SKM-1 (cell line): Measurements from ENCODE around the gene TRMT44.
"Not testable (repeated sequence)": the region's sequence is repeated elsewhere in the genome, so short reads cannot be mapped to it uniquely, and the experiment has no call there.

Experiments
- DNase-seq: peaks from one replicate; lab custom pipeline; 2025; ENCODE audit not compliant: unreplicated experiment; lab: John Stamatoyannopoulos, UW

The TRMT44 gene

DNA sequence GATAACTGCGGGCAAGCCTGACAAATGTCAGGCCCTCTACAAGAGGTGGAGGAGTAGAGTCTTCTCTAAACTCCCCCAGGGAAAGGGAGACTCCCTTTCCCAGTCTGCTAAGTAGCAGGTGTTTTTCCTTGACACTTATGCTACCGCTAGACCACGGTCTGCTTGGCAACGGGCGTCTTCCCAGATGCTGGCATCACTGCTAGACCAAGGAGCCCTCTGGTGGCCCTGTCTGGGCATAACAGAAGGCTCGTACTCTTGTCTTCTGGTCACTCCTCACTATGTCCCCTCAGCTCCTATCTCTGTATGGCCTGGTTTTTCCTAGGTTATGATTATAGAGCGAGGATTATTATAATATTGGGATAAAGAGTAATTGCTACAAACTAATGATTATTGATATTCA lies 33.7 kb upstream of the TRMT44 start:
- not testable (repeated sequence) for DNase-seq

DNA sequence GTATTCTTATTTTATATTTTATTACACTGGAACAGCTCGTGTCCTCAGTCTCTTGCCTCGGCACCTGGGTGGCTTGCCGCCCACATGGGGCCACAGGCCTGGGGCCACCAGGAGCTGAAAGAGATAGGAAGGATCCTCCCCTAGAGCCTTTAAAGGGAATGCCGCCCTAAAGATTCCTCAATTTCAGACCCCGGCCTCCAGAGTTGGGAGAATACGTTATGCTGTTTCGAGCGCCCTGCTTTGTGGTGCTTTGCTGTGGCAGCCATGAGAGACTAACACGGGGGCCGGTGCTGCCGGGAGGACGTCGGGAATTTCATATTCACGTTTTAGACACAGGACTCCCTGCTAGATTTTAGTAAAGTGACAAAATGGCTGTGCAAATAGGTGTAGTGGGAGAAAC lies 33.3 kb upstream of the TRMT44 start:
- DNase-seq: no peak

DNA sequence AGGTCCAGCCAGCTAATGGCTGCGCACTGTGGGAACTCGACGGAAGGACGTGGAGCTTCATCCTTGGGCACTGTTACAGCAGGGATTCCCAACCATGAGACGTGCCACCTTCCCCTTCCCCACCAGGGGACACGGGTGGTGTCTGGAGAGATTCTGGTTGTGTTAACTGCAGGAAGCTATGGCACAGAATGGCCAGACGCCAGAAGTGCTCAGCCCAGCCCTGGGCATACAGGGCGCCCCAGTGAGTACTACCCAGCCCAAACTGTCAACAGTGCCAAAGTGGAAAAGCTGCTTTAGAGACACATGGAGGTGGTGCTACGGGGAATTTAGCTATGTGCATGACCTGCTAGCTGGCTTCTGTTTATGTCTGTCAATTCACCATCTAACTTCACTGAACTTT lies 32.8 kb upstream of the TRMT44 start:
- no peak for DNase-seq

DNA sequence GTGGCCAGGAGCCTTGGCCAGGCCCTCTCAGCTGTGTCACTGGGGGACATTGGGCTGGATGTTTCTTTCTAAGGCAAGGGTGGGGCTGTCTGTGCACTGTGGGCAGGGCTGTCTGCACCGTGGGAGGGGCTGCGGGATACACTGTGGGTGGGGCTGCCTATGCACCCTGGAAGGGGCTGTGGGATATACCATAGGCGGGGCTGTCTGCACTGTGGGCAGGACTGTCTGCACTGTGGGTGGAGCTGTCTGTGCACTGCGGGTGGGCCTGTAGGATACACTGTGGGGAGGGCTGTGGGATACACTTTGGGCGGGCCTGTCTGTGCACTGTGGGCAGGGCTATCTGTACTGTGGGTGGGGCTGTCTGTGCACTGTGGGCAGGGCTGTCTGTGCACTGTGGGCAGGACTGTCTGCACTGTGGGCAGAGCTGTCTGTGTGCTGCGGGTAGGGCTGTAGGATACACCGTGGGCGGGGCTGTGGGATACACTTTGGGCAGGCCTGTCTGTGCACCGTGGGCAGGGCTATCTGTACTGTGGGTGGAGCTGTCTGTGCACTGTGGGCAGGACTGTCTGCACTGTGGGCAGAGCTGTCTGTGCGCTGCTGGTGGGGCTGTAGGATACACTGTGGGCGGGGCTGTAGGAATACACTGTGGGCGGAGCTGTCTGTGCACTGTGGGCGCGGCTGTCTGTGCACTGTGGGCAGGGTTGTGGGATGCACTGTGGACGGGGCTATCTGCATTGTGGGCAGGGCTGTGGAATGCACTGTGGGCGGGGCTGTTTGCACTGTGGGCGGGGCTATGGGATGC lies 31.1 kb upstream of the TRMT44 start:
- no peak for DNase-seq

DNA sequence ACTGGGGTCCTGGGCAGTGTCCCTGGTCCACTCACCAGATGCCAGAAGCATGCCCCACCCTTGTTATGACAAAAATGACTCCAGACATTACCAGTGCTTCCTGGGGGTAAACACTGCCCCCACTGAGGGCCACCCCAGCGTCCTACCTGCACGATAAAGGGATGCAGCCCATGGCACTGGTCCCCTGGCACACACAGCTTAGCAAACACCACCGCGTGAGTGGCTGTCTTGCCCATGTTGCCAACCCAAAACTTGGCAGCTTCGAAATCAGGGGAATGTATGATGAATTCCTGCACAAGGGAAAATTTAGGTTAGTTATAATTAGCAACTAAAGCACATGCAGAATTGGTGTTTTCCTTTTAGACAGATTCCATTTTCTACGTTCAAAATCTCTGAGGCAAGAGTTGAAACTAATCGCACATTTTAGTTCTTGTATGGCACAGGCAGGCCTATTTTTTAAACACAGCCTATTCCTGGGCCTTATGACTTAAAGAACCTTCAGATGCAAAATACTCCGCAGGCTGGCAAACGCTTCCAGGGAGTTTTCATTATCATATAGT lies 30.4 kb upstream of the TRMT44 start:
- no peak for DNase-seq

DNA sequence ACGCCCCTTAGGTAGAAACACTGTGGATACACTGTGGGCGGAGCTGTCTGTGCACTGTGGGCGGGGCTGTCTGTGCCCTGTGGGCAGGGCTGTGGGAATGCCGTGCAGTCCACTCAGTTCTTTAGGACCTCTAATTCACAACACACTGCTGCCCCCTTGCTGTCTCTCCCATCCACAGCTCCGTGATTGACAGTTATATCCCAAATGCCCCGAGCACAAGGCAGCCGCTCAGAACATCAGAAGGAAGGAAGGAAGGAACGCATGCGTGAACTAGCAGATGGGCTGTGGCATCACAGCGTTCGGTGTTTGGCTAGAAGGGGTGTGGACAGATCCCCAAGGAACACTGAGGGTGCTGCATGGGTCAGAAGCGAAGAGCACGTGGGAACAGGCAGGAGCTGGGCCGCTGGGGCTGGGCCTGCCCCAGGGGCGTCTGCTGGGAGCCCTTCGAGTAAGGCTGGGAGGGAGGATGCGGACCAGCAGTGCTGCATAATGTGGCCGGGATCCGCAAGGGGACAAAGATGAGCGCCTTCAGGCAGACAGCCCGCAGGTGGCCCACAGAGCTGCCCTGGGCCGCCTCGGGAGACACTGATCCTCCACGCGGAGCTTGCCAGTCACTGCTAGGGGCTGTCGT lies 29.8 kb upstream of the TRMT44 start:
- no peak for DNase-seq

DNA sequence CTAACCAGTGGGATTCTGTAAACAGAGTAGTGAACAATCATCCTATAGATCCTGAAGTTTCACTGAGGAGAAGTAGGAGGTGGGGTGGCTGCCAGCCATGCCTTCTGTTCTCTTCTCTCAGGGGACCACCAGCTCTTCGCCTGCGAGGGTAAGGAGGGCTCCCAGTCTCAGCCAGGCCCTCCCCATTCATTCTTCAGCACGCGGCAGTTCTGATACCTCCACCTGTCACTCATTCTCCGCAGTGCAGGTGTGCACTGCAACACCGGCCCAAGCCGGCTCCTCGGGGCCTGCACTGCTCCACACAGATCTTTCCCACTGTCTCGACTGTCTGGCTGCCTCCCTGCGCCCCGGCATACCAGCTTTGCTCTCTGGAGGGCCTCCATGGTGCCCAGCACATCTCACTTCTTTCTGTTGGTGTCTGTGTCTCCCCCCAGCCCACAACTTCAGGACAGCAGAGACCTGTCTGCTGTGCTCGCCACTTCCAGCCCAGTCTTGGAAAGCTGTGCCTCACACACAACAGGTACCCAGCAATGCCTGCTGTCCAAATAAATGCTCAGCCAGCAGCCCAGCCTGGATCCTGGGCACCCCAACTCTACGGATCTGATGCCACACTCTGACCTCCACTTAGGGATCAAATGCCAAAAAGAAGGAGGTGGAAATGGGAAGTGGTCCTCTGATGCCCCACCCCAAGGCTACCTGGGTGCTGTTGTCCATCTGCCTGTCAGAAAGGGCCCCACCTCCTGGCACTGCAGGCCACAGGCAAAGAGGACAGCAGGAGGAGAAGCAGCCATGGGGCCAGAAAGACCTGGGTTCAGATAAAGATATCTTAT lies 29.0 kb upstream of the TRMT44 start:
- no peak for DNase-seq

DNA sequence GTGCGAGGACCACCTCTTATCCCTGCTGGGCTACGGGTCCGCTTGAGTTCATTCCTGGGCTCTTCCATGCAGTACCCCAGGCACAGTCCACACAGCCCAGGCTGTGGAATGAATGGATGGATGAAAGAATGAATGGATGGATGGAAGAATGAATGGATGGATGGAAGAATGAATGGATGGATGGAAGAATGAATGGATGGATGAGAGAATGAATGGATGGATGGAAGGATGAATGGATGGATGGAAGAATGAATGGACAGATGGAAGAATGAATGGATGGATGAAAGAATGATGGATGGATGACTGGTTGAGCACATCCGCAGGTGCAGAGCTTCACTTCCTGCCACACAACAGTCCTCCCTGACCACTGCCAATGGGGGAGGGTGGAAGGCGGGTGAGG lies 28.3 kb upstream of the TRMT44 start:
- no peak for DNase-seq

DNA sequence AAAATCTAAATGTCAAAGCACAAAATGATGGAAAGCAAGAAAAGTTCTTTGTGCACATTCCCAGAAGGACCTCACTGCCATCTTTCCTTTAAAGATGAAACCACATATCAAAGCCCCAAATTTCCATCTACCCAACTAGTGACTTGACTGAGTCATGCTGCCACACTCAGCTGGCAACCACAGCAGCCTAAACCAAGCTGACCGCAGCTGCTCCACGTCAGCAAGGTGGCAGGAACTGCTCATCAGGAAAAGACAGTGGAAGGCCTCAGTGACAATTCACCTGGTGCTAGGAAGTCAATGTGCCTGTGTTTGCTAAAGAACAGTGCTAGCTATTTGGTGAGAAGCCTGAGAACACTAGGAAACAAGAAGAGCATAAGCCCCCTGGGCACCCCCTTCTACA lies 26.2 kb upstream of the TRMT44 start:
- DNase-seq: no peak

DNA sequence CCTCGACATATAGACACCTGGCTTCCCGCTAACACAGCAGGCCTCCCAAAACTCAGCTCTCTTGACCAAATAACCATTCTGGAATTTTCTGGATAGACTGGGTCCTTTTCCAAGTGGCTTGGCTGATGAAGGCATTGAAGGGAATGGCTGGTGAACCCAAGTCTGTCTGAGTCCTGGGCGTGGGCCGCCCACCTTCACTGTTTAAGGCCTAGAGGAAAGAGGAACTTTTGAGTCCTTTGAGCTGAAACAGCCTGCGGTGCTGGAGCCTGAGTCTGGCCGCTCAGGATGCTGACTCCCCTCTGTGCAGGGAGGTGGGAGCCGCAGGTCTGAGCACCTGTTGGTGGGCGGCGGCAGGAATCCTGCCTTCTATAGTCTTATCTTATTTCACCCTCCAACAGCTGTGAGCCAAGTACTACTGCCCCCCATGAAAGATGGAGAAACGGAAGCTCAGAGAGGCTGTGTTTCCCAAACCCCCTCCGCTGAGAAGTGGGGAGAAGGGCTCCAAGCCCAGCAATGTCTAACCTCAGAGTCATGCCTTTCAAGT lies 23.4 kb upstream of the TRMT44 start:
- DNase-seq: no peak

DNA sequence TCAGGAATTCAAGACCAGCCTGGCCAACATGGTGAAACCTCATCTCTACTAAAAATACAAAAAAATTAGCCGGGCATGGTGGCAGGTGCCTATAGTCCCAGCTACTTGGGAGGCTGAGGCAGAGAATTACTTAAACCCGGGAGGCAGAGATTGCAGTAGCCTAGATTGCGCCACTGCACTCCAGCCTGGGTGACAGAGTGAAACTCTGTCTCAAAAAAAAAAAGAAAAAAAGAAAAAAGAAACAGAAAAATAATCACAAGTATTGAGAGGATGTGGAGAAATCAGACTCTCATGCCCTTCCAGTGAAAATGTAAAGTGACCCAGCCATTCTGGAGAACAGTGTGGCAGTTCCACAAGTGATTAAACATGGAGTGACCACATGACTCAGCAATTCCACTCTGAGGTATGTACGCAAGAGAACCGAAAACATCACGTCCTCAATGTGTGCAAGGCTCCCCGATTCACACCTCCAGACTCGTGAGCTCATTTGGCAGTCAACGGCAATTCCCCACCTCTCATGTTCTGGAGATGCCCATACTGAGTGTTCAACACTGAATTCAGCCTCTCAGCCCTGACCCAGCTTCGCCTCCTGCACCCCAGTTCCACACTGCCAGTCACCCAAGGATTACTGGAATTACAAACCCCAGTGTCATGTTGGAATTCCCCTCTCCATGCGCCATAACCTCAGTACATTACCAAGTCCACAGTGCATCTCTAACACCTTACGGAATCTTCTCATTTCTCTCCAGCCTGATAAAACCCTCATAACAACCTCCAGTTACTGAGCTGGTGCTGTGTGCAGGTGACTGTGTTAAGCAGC lies 21.1 kb upstream of the TRMT44 start:
- DNase-seq: peak; percentile 32

DNA sequence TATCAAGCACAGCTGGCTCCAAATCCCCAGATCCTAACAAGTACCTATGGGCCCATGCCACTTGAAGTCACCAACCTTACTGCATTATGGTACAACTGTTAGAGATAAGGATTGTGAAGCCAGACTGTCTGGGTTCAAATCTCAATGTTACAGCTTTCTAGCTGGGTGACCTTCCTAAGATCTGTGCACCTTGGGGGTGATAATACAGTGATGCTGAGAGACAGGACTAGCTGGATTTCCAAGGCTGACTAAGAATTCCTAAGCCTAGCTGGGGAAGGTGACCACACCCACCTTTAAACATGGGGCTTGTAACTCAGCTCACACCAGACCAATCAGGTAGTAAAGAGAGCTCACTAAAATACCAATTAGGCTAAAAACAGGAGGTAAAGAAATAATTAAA lies 20.4 kb upstream of the TRMT44 start:
- not testable (repeated sequence) for DNase-seq

DNA sequence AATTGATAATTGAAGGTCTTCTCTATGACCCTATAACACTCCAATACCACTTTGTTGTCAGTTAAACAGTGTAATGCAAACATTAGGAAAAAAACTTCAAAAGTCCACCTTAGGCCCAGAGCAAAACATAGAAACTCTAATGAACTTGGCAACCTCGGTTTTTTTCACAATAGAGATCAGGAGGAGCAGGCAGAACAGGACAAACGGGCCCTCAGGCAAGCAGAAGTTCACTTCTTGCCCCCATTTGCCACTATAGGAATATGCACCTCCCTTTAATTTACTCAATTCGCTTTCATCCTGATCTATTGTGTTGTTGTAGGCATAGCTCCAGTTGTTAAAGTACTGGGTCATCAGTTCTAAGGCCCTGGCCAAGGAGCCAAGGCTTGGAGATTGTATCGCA lies 18.2 kb upstream of the TRMT44 start:
- no peak for DNase-seq

DNA sequence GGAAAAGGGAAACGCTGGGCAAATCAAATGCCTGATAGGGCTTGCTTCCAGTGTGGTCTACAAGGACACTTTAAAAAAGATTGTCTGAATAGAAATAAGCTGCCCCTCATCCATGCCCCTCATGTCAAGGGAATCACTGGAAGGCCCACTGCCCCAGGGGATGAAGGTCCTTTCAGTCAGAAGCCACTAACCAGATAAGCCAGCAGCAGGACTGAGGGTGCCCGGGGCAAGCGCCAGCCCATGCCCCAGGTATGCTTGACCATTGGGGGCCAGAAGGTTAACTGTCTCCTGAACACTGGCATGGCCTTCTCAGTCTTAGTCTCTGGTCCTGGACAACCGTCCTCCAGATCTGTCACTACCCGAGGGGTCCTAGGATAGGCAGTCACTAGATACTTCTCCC lies 17.8 kb upstream of the TRMT44 start:
- DNase-seq: no peak

DNA sequence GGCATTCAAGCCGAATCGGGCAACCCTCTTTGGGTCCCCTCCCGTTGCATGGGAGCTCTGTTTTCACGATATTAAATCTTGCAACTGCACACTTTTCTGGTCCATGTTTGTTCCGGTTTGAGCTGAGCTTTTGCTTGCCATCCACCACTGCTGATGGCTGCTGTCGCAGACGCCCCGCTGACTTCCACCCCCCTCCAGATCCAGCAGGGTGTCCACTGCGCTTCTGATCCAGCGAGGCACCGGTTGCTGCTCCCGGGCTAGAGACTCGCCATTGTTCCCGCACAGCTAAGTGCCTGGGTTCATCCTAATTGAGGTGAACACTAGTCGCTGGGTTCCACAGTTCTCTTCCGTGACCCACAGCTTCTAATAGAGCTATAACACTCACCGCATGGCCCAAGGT lies 13.3 kb upstream of the TRMT44 start:
- no peak for DNase-seq

DNA sequence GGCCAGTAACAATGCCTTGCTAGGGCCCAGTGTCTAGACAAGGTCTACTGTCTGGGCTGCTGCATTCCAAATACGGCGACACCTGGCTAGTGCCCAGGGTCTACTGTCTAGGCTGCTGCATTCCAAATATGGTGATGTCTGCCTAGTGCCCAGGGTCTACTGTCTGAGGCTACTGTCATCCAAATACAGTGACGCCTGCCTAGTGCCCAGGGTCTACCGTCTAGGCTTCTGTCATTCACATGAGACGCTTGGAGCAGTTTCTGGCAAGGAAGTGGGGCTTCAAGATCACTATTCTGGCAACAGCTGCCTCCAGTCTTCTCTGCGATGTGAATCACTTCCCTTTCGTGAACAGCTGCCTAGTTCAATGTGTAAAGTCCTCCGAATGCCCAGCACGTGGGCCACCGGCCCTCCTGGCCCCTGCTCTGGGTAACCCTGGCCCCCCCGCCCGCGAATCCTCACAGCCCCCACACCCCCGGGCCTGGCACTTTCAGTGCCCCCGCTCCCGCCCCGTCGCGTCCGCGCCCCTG lies 12.8 kb upstream of the TRMT44 start:
- peak; percentile 31 for DNase-seq

DNA sequence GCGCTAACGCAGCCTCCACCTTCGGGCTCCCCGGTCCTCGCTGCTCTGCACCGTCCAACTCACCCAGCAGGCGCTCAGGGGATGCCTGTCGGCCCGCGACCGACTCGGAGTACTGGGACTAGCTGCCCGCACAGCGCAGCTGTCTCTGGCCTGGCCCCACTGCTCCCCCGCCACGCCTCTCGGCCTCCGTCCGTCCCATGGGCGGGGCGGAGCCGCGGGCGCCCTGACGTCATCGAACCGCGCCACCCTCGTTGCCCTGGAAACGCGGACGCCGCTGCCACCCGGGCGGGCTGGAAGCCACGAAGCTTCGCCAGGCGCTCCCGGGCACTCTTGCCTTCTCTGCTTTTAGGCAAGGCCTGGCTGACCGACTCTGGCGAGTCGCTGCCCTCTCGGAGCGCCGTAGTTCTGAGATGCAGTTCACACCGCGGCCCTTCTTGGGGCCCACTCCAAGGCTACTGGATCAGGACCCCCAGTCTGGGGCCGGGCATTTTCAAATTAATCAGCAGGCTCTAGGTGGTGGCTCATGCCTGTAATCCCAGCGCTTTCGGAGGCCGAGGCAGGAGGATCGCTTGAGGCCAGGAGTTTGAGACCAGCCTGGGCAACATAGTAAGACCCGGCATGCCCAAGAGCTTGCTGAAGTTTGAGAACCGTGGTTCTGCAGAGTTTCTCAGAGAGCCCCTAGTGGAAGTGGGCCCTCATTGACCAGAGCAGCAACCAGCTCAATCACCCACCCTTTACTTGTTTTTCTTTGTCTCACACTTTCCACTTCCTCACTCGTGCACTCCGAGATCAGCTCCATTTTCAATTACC lies 12.1 kb upstream of the TRMT44 start:
- peak; percentile 82 for DNase-seq

DNA sequence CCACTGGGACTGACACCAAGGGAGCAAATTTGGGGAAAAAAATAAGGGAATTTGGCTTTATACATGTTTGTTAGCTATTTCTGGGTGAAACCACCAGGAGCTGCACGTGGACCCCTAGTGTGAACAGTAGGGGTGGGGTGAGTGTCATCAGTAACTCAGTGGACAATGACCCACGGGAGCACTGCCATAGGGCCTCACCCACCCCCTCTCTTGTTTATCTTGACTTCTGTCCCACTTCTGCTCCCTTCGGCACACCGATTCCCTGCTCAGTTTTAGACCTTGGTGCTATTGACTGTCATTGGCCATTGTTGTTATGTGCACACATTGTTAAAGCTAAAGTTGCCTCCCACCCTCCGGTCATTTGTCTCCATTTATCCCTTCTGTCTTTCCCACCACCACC lies 9.0 kb upstream of the TRMT44 start:
- no peak for DNase-seq

DNA sequence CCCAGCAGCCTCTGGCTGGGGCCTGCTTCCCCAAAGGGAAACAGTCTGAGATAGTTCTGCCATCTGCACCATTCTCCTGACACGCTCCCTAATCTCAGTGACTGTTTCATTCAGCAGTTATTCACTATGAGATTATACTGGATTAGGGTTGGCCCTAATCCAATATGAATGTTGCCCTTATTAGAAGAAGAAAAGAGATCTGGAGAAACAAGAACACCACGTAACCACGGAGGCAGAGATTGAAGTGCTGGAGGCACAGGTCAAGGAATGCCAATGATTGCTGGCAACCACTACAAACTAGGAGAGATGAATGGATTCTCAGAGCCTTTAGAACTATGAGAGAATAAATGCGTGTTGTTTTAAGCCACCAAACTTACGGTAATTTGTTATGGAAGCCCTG lies 7.4 kb upstream of the TRMT44 start:
- no peak for DNase-seq
